ENCODE data around the gene ADPRH. TPM values are rescaled to one million over a fixed set of nuclear protein-coding genes. Genes with fewer than 3 reads are reported as not detected.

Gene ADPRH
- total RNA-seq, 1 experiment from 2014 or later, result 3.6 TPM

DNA sequence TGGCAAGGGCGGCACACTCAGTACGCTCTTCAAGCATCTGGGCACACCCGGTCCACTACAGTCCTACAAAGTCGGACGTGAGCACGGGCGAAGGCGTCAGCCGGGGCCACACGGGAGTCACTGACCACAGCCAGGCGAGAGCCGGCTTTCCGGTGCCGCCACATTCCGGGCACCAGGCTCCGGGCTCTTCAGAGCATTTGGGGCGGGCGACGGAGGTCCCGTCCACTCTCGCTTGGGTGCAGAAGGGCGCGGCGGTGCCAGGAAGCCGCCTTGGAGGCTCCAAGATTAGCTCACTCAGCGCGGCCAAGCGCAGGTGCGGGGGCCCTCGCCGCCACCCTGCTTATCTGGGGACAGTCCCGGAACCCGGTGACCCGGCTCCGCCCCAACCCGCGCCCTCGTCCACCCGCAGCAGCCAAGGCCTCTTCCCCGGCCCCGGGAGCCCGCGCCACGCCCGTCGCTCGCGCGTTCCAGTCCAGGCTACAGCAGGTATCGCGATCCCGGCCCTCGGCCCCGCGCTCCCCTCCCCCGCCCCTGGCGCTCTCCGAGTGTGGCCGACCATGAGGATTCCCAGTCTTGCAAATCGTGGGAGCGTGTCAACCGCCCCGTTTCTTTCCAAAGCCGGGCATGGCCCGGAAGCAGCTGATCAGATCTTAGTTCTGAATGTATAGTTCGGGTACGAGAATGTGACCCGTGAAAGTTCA is at the start of gene ADPRH (continued):
- TF ChIP-seq, protein P1, sequence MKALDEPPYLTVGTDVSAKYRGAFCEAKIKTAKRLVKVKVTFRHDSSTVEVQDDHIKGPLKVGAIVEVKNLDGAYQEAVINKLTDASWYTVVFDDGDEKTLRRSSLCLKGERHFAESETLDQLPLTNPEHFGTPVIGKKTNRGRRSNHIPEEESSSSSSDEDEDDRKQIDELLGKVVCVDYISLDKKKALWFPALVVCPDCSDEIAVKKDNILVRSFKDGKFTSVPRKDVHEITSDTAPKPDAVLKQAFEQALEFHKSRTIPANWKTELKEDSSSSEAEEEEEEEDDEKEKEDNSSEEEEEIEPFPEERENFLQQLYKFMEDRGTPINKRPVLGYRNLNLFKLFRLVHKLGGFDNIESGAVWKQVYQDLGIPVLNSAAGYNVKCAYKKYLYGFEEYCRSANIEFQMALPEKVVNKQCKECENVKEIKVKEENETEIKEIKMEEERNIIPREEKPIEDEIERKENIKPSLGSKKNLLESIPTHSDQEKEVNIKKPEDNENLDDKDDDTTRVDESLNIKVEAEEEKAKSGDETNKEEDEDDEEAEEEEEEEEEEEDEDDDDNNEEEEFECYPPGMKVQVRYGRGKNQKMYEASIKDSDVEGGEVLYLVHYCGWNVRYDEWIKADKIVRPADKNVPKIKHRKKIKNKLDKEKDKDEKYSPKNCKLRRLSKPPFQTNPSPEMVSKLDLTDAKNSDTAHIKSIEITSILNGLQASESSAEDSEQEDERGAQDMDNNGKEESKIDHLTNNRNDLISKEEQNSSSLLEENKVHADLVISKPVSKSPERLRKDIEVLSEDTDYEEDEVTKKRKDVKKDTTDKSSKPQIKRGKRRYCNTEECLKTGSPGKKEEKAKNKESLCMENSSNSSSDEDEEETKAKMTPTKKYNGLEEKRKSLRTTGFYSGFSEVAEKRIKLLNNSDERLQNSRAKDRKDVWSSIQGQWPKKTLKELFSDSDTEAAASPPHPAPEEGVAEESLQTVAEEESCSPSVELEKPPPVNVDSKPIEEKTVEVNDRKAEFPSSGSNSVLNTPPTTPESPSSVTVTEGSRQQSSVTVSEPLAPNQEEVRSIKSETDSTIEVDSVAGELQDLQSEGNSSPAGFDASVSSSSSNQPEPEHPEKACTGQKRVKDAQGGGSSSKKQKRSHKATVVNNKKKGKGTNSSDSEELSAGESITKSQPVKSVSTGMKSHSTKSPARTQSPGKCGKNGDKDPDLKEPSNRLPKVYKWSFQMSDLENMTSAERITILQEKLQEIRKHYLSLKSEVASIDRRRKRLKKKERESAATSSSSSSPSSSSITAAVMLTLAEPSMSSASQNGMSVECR (CRISPR knock-in tag; IDR thresholded peaks at IDR 0.05; ENCODE audit: borderline replicate concordance), result no peak; the same call in 1 of the 2 replicates
- TF ChIP-seq ZNF219 (CRISPR knock-in tag; IDR thresholded peaks at IDR 0.05; ENCODE audit: borderline replicate concordance) (0 out of 2 replicates have a peak, but pooled peaks have one; percentile 20), TP53 (CRISPR knock-in tag; IDR thresholded peaks at IDR 0.05) (no peak), GRHL2 (CRISPR knock-in tag; IDR thresholded peaks at IDR 0.05; ENCODE audit: insufficient replicate concordance, severe bottlenecking) (no peak), FOXJ3 (CRISPR knock-in tag; IDR thresholded peaks at IDR 0.05; ENCODE audit: borderline replicate concordance) (no peak), PRRX2 (CRISPR knock-in tag; IDR thresholded peaks at IDR 0.05) (no peak), SP1 (CRISPR knock-in tag; conservative IDR thresholded peaks at IDR 0.05) (no peak), FOXK1 (CRISPR knock-in tag; IDR thresholded peaks at IDR 0.05) (no peak), ZNF396 (CRISPR knock-in tag; IDR thresholded peaks at IDR 0.05; ENCODE audit: borderline replicate concordance) (no peak), ZNF423 (CRISPR knock-in tag; IDR thresholded peaks at IDR 0.05) (no peak), ZNF232 (CRISPR knock-in tag; IDR thresholded peaks at IDR 0.05) (no peak), NR2C2 (CRISPR knock-in tag; IDR thresholded peaks at IDR 0.05) (no peak), CREB1 (CRISPR knock-in tag; IDR thresholded peaks at IDR 0.05) (peak; percentile 25; the same call in 1 of the 2 replicates), EMX1 (CRISPR knock-in tag; IDR thresholded peaks at IDR 0.05) (no peak), ATF1 (CRISPR knock-in tag; IDR thresholded peaks at IDR 0.05) (no peak)

DNA sequence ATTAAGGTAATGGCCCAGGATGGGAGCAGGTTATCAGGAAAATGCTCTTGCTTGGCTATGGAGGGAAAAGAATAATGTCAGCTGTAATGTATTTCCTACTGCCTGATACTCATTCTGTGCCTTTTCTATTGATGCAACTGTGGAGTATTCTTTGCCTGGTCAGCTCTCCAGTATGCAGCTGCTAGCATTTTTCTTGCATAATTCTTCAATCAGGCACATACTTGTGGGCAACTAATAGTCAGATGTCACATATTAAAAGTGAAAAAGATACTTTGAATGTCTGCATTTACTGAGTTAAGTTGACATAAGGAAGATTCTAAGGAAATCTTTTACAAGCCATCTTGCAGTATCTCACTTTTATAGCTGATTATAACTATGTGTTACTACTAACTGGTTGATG is 49.4 kb upstream of the ADPRH start:
- no peak for ATAC-seq

DNA sequence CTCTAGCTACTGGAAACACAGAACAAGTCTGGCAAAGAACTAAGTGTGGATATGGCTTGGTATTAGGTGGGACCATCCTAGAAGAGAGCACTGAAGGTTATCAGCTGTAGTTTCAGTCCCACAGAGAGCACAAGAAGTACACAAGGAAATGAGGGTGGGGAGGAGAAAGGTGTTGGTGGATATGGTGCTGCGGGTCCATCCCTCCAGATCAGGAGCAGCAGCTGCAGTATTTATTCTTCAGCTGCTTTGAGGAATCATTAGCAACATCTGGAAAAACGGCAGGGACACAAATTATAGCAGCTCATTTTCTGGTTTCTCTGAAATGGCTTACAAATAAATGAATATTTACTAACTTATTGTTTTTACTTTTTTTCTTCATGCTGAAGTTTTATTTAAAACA is 48.8 kb upstream of the ADPRH start:
- DNase-seq (ENCODE audit: low spot score) (no peak), ATAC-seq (no peak)
- no peak overlapping the region; the same call in 1 of the 2 replicates for H3K27ac Mint-ChIP-seq
- H3K27me3 Mint-ChIP-seq (ENCODE audit: low read depth), result no peaks in the 10 kb centered on the region
- no peak overlapping the region for H3K4me3 Mint-ChIP-seq
- H3K4me1 Mint-ChIP-seq, result peaks cover 2% of the 10 kb centered on the region
- no peaks in the 10 kb centered on the region for H3K9me3 Mint-ChIP-seq
- CTCF ChIA-PET, result no interaction called here
- no peaks in the 10 kb centered on the region for H3K36me3 Mint-ChIP-seq
- POLR2A ChIA-PET, result no interaction called here
- TF ChIP-seq, protein P2, sequence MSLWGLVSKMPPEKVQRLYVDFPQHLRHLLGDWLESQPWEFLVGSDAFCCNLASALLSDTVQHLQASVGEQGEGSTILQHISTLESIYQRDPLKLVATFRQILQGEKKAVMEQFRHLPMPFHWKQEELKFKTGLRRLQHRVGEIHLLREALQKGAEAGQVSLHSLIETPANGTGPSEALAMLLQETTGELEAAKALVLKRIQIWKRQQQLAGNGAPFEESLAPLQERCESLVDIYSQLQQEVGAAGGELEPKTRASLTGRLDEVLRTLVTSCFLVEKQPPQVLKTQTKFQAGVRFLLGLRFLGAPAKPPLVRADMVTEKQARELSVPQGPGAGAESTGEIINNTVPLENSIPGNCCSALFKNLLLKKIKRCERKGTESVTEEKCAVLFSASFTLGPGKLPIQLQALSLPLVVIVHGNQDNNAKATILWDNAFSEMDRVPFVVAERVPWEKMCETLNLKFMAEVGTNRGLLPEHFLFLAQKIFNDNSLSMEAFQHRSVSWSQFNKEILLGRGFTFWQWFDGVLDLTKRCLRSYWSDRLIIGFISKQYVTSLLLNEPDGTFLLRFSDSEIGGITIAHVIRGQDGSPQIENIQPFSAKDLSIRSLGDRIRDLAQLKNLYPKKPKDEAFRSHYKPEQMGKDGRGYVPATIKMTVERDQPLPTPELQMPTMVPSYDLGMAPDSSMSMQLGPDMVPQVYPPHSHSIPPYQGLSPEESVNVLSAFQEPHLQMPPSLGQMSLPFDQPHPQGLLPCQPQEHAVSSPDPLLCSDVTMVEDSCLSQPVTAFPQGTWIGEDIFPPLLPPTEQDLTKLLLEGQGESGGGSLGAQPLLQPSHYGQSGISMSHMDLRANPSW (CRISPR knock-in tag; conservative IDR thresholded peaks at IDR 0.05; ENCODE audit: low read depth), result no peak
- TF ChIP-seq, protein P3, sequence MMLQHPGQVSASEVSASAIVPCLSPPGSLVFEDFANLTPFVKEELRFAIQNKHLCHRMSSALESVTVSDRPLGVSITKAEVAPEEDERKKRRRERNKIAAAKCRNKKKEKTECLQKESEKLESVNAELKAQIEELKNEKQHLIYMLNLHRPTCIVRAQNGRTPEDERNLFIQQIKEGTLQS (CRISPR knock-in tag; conservative IDR thresholded peaks at IDR 0.05), result no peak
- TF ChIP-seq ZBTB21 (CRISPR knock-in tag; IDR thresholded peaks at IDR 0.05; ENCODE audit: borderline replicate concordance) (no peak), MXD4 (CRISPR knock-in tag; IDR thresholded peaks at IDR 0.05; ENCODE audit: borderline replicate concordance) (no peak), ZNF219 (CRISPR knock-in tag; IDR thresholded peaks at IDR 0.05; ENCODE audit: borderline replicate concordance) (no peak), ZNF416 (CRISPR knock-in tag; IDR thresholded peaks at IDR 0.05) (no peak), RORB (CRISPR knock-in tag; IDR thresholded peaks at IDR 0.05) (no peak)
- TF ChIP-seq, protein P4, sequence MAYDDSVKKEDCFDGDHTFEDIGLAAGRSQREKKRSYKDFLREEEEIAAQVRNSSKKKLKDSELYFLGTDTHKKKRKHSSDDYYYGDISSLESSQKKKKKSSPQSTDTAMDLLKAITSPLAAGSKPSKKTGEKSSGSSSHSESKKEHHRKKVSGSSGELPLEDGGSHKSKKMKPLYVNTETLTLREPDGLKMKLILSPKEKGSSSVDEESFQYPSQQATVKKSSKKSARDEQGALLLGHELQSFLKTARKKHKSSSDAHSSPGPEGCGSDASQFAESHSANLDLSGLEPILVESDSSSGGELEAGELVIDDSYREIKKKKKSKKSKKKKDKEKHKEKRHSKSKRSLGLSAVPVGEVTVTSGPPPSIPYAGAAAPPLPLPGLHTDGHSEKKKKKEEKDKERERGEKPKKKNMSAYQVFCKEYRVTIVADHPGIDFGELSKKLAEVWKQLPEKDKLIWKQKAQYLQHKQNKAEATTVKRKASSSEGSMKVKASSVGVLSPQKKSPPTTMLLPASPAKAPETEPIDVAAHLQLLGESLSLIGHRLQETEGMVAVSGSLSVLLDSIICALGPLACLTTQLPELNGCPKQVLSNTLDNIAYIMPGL (CRISPR knock-in tag; IDR thresholded peaks at IDR 0.05), result no peak

More for the DNA sequence above, 49.4 kb upstream of the ADPRH start:
- no peaks in the 10 kb centered on the region for H3K27me3 Mint-ChIP-seq (ENCODE audit: low read depth)
- no peak overlapping the region for H3K27ac Mint-ChIP-seq
- peaks cover 7% of the 10 kb centered on the region for H3K4me1 Mint-ChIP-seq
- POLR2A ChIA-PET, result no interaction called here
- TF ChIP-seq SMAD3 (CRISPR knock-in tag; IDR thresholded peaks at IDR 0.05; ENCODE audit: borderline replicate concordance) (no peak), GTF2I (CRISPR knock-in tag; conservative IDR thresholded peaks at IDR 0.05) (no peak), PRRX2 (CRISPR knock-in tag; IDR thresholded peaks at IDR 0.05) (no peak)
- TF ChIP-seq, protein P5, sequence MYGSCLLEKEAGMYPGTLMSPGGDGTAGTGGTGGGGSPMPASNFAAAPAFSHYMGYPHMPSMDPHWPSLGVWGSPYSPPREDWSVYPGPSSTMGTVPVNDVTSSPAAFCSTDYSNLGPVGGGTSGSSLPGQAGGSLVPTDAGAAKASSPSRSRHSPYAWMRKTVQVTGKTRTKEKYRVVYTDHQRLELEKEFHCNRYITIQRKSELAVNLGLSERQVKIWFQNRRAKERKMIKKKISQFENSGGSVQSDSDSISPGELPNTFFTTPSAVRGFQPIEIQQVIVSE (CRISPR knock-in tag; IDR thresholded peaks at IDR 0.05; ENCODE audit: borderline replicate concordance), result no peak
- no peaks in the 10 kb centered on the region for H3K9me3 Mint-ChIP-seq
- CTCF ChIA-PET, result no interaction called here
- H3K36me3 Mint-ChIP-seq, result no peaks in the 10 kb centered on the region
- DNase-seq (ENCODE audit: low spot score), result no peak
- H3K4me3 Mint-ChIP-seq, result no peak overlapping the region
